Measurements from ENCODE around the gene TTLL8.

GRCh38 chr22:50063589-50064393, 5.7 kb upstream of the TTLL8 start:
- no peak for TF ChIP-seq CTCF (IDR thresholded peaks at IDR 0.05)
- no peak for TF ChIP-seq POLR2A (IDR thresholded peaks at IDR 0.05)

All from heart left ventricle (tissue), 13 donors.